Osteoblast (primary cell): ENCODE data around the gene COL4A2. TPM values are rescaled to one million over a fixed set of nuclear protein-coding genes. Genes with fewer than 3 reads are reported as not detected.

Source experiments
- DNase-seq: peaks from one replicate; pipeline ENCODE4 v3.0.0; 2011; ENCODE audit warnings: low spot score, mixed read lengths; ENCODE audit not compliant: insufficient read length; ENCODE audit errors: missing footprints
- H2AFZ ChIP-seq: 2 replicates; pipeline ENCODE4 v1.6.0; 2011; ENCODE audit warnings: mild to moderate bottlenecking, low read length
- H3K27ac ChIP-seq: 2 replicates; pipeline ENCODE4 v1.5.1; 2011; ENCODE audit warnings: mild to moderate bottlenecking, low read depth, low read length, moderate library complexity
- H3K27me3 ChIP-seq: 2 replicates; pipeline ENCODE4 v1.6.0; 2012; ENCODE audit warnings: mild to moderate bottlenecking, control low read depth, inconsistent platforms, low read length, moderate library complexity; ENCODE audit not compliant: insufficient read depth
- H3K36me3 ChIP-seq: 2 replicates; pipeline ENCODE4 v1.5.1; 2011; ENCODE audit warnings: mild to moderate bottlenecking, low read length, control low read depth, moderate library complexity; ENCODE audit not compliant: insufficient read depth
- H3K4me1 ChIP-seq: 2 replicates; pipeline ENCODE4 v1.5.1; 2011; ENCODE audit warnings: mild to moderate bottlenecking, low read length, control low read depth, moderate library complexity; ENCODE audit not compliant: insufficient read depth
- H3K4me2 ChIP-seq: 2 replicates; pipeline ENCODE4 v1.6.0; 2011; ENCODE audit warnings: mild to moderate bottlenecking, low read length; ENCODE audit not compliant: insufficient read depth
- H3K4me3 ChIP-seq: fragments of 200-600 bp; sonication (generic); 3 replicates; pipeline ENCODE4 v1.5.1; 2012; ENCODE audit warnings: mild to moderate bottlenecking, low read length, inconsistent platforms; ENCODE audit not compliant: insufficient read depth
- H3K79me2 ChIP-seq: 2 replicates; pipeline ENCODE4 v1.6.0; 2012; ENCODE audit warnings: mild to moderate bottlenecking, low read length, control low read depth, inconsistent platforms; ENCODE audit not compliant: insufficient read depth
- H3K9me3 ChIP-seq: 2 replicates; pipeline ENCODE4 v1.5.1; 2011; ENCODE audit warnings: low read depth, low read length, control low read depth
- H4K20me1 ChIP-seq: 2 replicates; pipeline ENCODE4 v1.6.0; 2012; ENCODE audit warnings: mild to moderate bottlenecking, low read length, control low read depth; ENCODE audit not compliant: insufficient read depth
- total RNA-seq: library from RNA; depleted of rRNA; stranded (reverse); fragments of >200 nt; gene quantifications from 2 replicates; pipeline ENCODE4 v1.2.3, GENCODE V29; 2012
- TF ChIP-seq, protein P1 (sequence below): IDR thresholded peaks from 2 replicates; pipeline ENCODE4 v1.5.1; 2011; ENCODE audit warnings: mild to moderate bottlenecking, low read depth, low read length, moderate library complexity; ENCODE audit errors: extremely low read depth

The COL4A2 gene
- total RNA-seq, 1 donor: 267 TPM

DNA sequence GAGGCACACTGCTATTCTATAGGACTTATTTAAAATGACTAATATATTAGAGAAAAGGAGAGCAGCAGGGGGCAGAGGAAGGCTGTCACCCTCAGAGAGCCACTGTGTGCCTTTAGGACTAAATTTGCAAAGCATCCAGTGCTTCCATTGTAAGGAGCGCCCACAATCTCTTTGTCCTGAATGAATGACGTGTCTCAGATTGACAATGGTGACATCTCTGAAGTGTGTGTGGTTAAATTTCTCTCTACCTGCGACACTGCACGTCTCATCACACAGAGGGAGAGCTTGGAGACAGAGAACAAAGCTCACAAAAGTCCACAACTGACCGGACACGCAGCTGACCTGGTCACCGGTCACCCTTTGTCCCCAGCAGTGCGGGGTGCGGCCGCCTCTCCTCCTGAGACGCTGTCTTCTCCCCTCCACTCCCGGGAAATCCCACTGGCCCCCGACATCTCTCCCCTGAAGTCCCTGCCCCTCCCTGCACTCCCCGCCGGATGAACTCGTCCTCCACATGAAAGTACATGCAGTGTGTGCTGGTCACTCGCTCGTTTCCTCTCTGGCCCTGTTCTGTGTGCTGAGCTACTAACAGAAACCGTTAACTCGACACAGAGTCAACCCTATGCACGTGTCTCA, 147.3 kb downstream of the COL4A2 start:
- Histone ChIP-seq H3K4me2 (no peak overlapping the region), H3K4me1 (no peaks in the 10 kb centered on the region), H3K9me3 (no peaks in the 10 kb centered on the region), H3K36me3 (peaks cover 69% of the 10 kb centered on the region), H3K27me3 (no peaks in the 10 kb centered on the region), H4K20me1 (no peaks in the 10 kb centered on the region), H3K4me3 (no peak overlapping the region), H3K79me2 (no peaks in the 10 kb centered on the region), H2AFZ (no peak overlapping the region), H3K27ac (no peak overlapping the region)
- no peak for DNase-seq
- TF ChIP-seq, protein P1, sequence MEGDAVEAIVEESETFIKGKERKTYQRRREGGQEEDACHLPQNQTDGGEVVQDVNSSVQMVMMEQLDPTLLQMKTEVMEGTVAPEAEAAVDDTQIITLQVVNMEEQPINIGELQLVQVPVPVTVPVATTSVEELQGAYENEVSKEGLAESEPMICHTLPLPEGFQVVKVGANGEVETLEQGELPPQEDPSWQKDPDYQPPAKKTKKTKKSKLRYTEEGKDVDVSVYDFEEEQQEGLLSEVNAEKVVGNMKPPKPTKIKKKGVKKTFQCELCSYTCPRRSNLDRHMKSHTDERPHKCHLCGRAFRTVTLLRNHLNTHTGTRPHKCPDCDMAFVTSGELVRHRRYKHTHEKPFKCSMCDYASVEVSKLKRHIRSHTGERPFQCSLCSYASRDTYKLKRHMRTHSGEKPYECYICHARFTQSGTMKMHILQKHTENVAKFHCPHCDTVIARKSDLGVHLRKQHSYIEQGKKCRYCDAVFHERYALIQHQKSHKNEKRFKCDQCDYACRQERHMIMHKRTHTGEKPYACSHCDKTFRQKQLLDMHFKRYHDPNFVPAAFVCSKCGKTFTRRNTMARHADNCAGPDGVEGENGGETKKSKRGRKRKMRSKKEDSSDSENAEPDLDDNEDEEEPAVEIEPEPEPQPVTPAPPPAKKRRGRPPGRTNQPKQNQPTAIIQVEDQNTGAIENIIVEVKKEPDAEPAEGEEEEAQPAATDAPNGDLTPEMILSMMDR: no peak

DNA sequence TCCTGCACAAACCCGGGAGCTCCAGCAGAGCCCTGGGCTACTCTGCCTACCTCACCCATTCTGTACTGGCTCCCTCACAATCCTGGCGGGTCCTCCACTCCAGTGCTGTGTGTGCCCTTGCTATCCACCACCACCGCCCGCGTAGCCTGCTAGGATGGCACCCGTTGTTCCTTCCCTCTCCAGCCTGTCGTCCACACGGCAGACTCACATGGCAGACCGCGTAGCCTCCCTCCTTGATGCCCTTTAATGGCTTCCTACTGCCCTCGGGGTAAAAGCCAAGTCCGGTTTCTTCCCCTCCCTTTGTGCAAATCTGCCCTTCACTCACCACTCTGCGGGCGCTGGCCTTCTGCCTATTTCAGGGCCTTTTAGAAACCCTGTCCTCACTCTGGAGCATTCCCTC, 147.9 kb downstream of the COL4A2 start:
- Histone ChIP-seq H3K4me2 (no peak overlapping the region), H4K20me1 (no peaks in the 10 kb centered on the region), H3K4me3 (no peak overlapping the region), H3K36me3 (peaks cover 68% of the 10 kb centered on the region), H2AFZ (no peak overlapping the region), H3K27ac (no peak overlapping the region), H3K4me1 (no peaks in the 10 kb centered on the region), H3K79me2 (no peaks in the 10 kb centered on the region), H3K27me3 (no peaks in the 10 kb centered on the region), H3K9me3 (no peaks in the 10 kb centered on the region)
- TF ChIP-seq, protein P1: no peak
- no peak for DNase-seq

DNA sequence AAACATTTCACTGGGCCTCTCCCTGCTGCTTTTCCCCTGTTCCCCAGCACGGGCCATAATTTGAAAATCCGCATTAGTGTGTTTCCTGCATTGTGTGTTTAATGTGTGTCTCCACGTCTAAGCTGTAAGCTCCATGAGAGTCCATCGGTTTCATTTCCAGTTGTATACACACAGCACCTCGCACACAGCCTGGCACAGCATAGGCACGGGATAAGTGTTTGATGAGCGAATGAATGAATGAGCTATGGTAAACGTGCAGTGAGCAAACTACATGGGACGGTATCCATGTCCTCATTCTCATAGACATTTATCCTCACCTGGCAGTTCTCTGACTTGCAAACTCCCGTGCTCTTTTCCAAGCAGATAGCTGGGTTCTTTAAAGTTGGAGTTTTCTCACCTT, 148.4 kb downstream of the COL4A2 start:
- no peaks in the 10 kb centered on the region for H4K20me1 ChIP-seq
- H3K79me2 ChIP-seq: no peaks in the 10 kb centered on the region
- H3K27ac ChIP-seq: no peak overlapping the region
- no peaks in the 10 kb centered on the region for H3K4me1 ChIP-seq
- DNase-seq: no peak
- no peaks in the 10 kb centered on the region for H3K9me3 ChIP-seq
- no peaks in the 10 kb centered on the region for H3K27me3 ChIP-seq
- no peak overlapping the region for H3K4me2 ChIP-seq
- no peak overlapping the region for H3K4me3 ChIP-seq
- TF ChIP-seq, protein P1: no peak
- H2AFZ ChIP-seq: no peak overlapping the region
- H3K36me3 ChIP-seq: peaks cover 68% of the 10 kb centered on the region

- no peaks in the 10 kb centered on the region for H3K79me2 ChIP-seq
- H2AFZ ChIP-seq: no peak overlapping the region
- H3K4me1 ChIP-seq: no peaks in the 10 kb centered on the region
- H3K27me3 ChIP-seq: no peaks in the 10 kb centered on the region
- no peak overlapping the region for H3K4me3 ChIP-seq
- H3K4me2 ChIP-seq: no peak overlapping the region
- TF ChIP-seq, protein P1: peak; percentile 85
- H4K20me1 ChIP-seq: no peaks in the 10 kb centered on the region
- H3K36me3 ChIP-seq: peaks cover 68% of the 10 kb centered on the region
- no peaks in the 10 kb centered on the region for H3K9me3 ChIP-seq
- H3K27ac ChIP-seq: no peak overlapping the region
- DNase-seq: peak; percentile 97
Observed at GRCh38 chr13:110455941-110456340, 148.9 kb downstream of the COL4A2 start.
